ENCODE results near the gene SRD5A1. TPM values are rescaled to one million over a fixed set of nuclear protein-coding genes. Genes with fewer than 3 reads are reported as not detected.

SRD5A1 gene
- total RNA-seq, 1 donor from 2014 or later, result 2.5 TPM

GRCh38 chr5:6710070-6710469, 76.8 kb downstream of the SRD5A1 start:
- DNase-seq, result no peak
- intact Hi-C loops (cut with micrococcal nuclease), result no loop called here
- Histone ChIP-seq H3K4me3 (no peak overlapping the region), H3K4me1 (peaks cover 29% of the 10 kb centered on the region), H3K27me3 (ENCODE audit: low read depth) (no peaks in the 10 kb centered on the region), H3K9me3 (replicated peaks) (no peaks in the 10 kb centered on the region), H3K27ac (replicated peaks) (no peak overlapping the region), H3K36me3 (no peaks in the 10 kb centered on the region)
- no peak for TF ChIP-seq CTCF (IDR thresholded peaks at IDR 0.05; ENCODE audit: borderline replicate concordance)

- no peaks in the 10 kb centered on the region for H3K27me3 ChIP-seq (ENCODE audit: low read depth)
- no peak overlapping the region for H3K27ac ChIP-seq (replicated peaks)
- no peak for TF ChIP-seq CTCF (IDR thresholded peaks at IDR 0.05; ENCODE audit: borderline replicate concordance)
- peaks cover 31% of the 10 kb centered on the region for H3K4me1 ChIP-seq
- intact Hi-C loops (cut with micrococcal nuclease), result no loop called here
- H3K9me3 ChIP-seq (replicated peaks), result no peaks in the 10 kb centered on the region
- no peak overlapping the region for H3K4me3 ChIP-seq
- H3K36me3 ChIP-seq, result no peaks in the 10 kb centered on the region
- DNase-seq, result no peak
Observed at GRCh38 chr5:6710551-6711318, 77.5 kb downstream of the SRD5A1 start.

- H3K36me3 ChIP-seq, result no peaks in the 10 kb centered on the region
- H3K4me3 ChIP-seq, result peak overlapping the region; percentile 87
- peaks cover 39% of the 10 kb centered on the region for H3K4me1 ChIP-seq
- no peak for TF ChIP-seq CTCF (IDR thresholded peaks at IDR 0.05; ENCODE audit: borderline replicate concordance)
- no peaks in the 10 kb centered on the region for H3K27me3 ChIP-seq (ENCODE audit: low read depth)
- intact Hi-C loops (cut with micrococcal nuclease), result no loop called here
- DNase-seq, result no peak
- peak overlapping the region; percentile 99 for H3K27ac ChIP-seq (replicated peaks)
- H3K9me3 ChIP-seq (replicated peaks), result no peaks in the 10 kb centered on the region
Observed at GRCh38 chr5:6711409-6712141, 78.3 kb downstream of the SRD5A1 start.

- no peaks in the 10 kb centered on the region for H3K27me3 ChIP-seq (ENCODE audit: low read depth)
- H3K4me1 ChIP-seq, result peaks cover 45% of the 10 kb centered on the region
- intact Hi-C loops (cut with micrococcal nuclease), result no loop called here
- peak overlapping the region; percentile 99 for H3K27ac ChIP-seq (replicated peaks)
- DNase-seq, result peak; percentile 46
- H3K4me3 ChIP-seq, result peak overlapping the region; percentile 87
- peak; percentile 21 for TF ChIP-seq CTCF (IDR thresholded peaks at IDR 0.05; ENCODE audit: borderline replicate concordance)
- H3K36me3 ChIP-seq, result no peaks in the 10 kb centered on the region
- no peaks in the 10 kb centered on the region for H3K9me3 ChIP-seq (replicated peaks)
Observed at GRCh38 chr5:6712142-6712576, 78.9 kb downstream of the SRD5A1 start.

GRCh38 chr5:6712577-6713273, 79.5 kb downstream of the SRD5A1 start:
- Histone ChIP-seq H3K4me3 (peak overlapping the region; percentile 87), H3K27me3 (ENCODE audit: low read depth) (no peaks in the 10 kb centered on the region), H3K4me1 (peaks cover 51% of the 10 kb centered on the region), H3K9me3 (replicated peaks) (no peaks in the 10 kb centered on the region), H3K27ac (replicated peaks) (peak overlapping the region; percentile 99), H3K36me3 (no peaks in the 10 kb centered on the region)
- intact Hi-C loops (cut with micrococcal nuclease), result no loop called here
- DNase-seq, result peak; percentile 95
- TF ChIP-seq CTCF (IDR thresholded peaks at IDR 0.05; ENCODE audit: borderline replicate concordance), result no peak
